NCI-H446 treated with DMSO at 0.1 percent for 48 hours (cell line): ENCODE data around the gene AHCYL1.

Experiments used
- DNase-seq: peaks from one replicate; lab custom pipeline; 2025; lab: John Stamatoyannopoulos, UW

The AHCYL1 gene

GRCh38 chr1:110038271-110038670 lies 53.7 kb downstream of the AHCYL1 start:
- DNase-seq = no peak

- no peak for DNase-seq
These were observed 55.1 kb downstream of the AHCYL1 start for GRCh38 chr1:110039641-110040040.

- no peak for DNase-seq
These were observed 56.0 kb downstream of the AHCYL1 start for GRCh38 chr1:110040548-110040947.

DNA sequence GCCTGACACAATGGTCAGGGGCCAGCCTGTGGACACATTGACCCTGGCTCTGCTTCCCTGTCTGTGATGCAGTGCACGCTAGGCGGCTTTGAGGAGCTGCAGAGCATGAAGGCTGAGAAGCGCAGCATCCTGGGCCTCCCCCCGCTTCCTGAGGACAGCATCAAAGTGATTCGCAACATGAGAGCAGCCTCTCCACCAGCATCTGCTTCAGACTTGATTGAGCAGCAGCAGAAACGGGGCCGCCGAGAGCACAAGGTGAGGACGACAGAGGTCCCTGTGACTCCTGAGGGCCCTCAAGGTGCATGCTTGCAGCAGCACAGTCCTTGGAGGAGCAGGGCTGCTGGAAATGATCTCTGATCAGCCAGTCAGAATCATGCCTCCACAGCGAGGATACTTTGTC lies 58.5 kb downstream of the AHCYL1 start:
- DNase-seq = no peak

DNA sequence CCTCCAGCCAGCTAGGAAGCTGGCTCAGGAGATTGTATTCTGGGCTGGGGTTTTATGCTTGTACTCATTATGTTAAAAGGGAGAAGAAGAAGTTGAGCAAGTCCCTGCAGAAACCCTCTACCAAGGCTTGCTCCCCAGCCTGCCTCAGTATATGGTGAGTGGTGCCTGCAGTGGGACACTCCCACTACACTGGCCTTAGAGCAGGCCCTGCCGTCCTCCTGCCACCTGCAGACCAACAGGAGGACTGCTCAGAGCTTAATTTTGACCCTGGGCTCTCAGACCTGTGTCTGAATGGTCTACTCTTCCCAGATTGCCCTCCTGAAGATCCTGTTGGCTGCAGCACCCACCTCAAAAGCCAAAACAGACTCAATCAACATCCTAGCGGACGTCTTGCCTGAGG lies 62.9 kb downstream of the AHCYL1 start:
- DNase-seq = no peak

- no peak for DNase-seq
These were observed 63.7 kb downstream of the AHCYL1 start for GRCh38 chr1:110048240-110048639.

DNA sequence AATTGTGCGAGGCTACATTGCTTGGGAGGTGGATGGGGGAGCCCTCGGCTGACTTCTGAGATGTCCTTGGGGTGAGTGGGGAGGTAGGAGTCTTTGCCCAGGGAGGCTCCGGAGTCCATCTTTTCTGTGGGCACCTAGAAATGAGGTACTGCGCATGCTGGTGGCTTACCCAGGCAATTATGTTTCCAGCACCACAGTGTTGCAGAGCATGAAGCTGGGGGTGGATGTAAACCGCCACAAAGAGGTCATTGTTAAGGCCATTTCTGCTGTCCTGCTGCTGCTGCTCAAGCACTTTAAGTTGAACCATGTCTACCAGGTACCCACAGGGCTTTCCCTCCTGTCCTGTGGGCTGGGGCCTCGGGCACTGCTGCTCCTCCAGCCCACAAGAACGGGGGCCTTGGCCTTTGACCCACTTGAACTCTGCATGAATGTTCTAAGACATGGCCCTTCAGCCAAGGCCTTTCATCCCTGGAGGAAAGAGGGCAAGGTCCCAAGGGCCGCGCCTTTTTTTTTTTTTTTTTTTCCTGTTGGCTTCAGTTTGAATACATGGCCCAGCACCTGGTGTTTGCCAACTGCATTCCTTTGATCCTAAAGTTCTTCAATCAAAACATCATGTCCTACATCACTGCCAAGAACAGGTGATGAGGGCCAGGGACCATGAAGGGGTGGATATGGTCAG lies 64.5 kb downstream of the AHCYL1 start:
- no peak for DNase-seq

- no peak for DNase-seq
These were observed 65.4 kb downstream of the AHCYL1 start for GRCh38 chr1:110049801-110050601.

GRCh38 chr1:110050602-110051261 lies 66.2 kb downstream of the AHCYL1 start:
- DNase-seq = no peak

- no peak for DNase-seq
These were observed 66.7 kb downstream of the AHCYL1 start for GRCh38 chr1:110051262-110051648.

GRCh38 chr1:110053552-110054428 lies 69.2 kb downstream of the AHCYL1 start:
- DNase-seq = no peak

GRCh38 chr1:110055493-110056284 lies 71.1 kb downstream of the AHCYL1 start:
- no peak for DNase-seq

DNA sequence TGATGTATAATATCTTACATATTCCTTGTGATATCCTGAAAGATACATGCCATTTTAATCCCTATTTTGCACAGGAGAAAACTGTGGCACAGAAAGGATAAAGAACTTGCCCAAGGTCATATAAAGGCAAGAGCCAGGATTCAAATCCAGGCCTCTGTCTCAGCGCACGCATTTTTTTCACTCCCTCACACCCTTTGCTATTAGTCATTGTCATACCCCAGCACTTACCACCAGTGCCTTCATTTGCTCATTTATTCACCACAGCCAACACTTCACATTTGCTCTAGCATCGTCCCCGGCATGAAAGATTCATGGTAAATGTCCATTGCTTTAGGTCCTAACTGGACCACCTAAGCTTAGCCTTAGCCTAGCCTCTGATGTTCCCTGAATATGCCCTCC lies 71.7 kb downstream of the AHCYL1 start:
- no peak for DNase-seq

GRCh38 chr1:110056776-110057175 lies 72.2 kb downstream of the AHCYL1 start:
- DNase-seq = no peak

- no peak for DNase-seq
These were observed 73.5 kb downstream of the AHCYL1 start for GRCh38 chr1:110057963-110058518.

DNA sequence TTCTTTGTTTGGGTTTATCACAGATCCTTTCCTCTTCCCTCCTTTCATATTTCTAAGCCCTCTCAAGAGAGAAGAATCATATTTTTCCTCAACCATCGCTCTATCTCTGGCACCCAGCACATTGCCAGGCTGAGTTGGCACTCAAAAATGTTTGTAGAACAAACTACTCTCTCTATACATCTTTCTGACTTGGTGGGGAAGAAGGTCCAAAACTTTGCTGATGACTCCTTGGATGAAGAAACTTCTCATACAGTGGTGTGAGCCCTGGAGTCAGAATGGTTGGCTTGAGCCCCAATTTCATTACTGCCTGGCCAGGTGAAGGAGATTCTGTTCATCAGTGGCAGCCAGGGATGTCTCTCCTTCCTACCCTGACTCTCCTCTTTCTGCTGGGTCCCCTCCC lies 74.0 kb downstream of the AHCYL1 start:
- DNase-seq = no peak

- no peak for DNase-seq
These were observed 74.7 kb downstream of the AHCYL1 start for GRCh38 chr1:110059133-110059863.

DNA sequence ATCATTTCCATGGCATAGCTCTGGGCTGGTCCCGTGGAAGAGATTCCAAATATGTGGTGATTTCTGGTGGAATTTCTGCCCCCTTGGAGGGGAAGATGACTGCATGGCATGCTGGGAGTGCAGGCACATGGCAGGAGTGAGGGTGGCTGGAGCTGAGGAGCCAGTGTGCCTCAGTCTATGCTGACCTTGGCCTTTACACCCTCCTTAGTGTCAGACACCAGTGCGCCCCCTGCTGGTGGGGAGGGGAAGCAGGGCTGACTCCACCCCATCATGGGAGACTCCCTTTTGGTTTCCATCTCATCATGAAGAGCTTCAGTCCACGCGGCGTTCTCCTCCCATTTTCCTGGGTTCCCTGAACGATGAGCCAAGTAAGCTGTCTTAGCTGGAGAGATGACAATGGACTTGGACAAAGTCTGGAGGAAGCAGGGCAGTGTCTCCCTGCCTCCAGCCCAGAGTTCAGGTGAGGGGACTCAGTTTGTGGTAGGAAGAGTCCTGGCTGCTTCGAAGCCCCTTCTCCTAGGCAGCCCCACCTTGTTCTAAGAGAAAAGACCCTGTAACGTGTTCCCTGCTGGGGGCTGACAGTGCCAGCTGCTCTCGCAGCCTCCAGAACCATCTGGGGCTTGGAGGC lies 75.6 kb downstream of the AHCYL1 start:
- no peak for DNase-seq

DNA sequence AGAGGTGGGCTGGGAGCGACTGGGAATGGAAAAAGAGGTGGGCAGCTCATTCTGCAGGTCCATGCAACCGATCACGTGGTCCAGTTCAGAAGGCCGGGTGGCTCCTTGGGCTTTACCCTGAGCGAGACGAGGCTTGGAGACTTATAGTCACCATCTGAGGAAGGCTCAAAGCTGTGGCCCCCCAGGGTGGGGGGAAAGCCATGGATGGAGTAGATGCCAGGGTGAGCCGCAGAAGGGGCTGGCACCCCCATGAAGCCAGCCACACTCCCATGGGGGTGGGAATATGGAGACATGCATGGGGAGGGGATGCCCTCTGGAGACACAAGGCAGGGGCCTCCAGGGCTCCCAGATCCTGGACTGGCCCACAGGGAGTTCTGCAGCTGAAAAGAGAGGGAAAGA lies 76.1 kb downstream of the AHCYL1 start:
- no peak for DNase-seq

GRCh38 chr1:110061341-110061740 lies 76.8 kb downstream of the AHCYL1 start:
- DNase-seq = no peak
